Esophagus mucosa (tissue), 1 donor: ENCODE results near the gene RBP5. TPM values are rescaled to one million over a fixed set of nuclear protein-coding genes. Genes with fewer than 3 reads are reported as not detected.

Experiments used
- total RNA-seq: library from RNA; stranded (reverse); gene quantifications from one replicate; pipeline ENCODE4 v1.2.4, GENCODE V29; 2023
- donor health status: DM: yes; HTN: yes; CAD: no.

RBP5 gene
- total RNA-seq, 1 donor from 2014 or later, result 0.76 TPM

Other genes with a start within 250 kb of the RBP5 start
- gene LRRC23, start 224.1 kb downstream of the RBP5 start, total RNA-seq, result 3.2 TPM
- gene ENO2, start 214.3 kb downstream of the RBP5 start, total RNA-seq, result 3.7 TPM
- gene ATN1, start 200.9 kb downstream of the RBP5 start, total RNA-seq, result 29.1 TPM
- gene RNU7-1, start 185.1 kb downstream of the RBP5 start, total RNA-seq, result not detected
- gene C12orf57, start 184.9 kb downstream of the RBP5 start, total RNA-seq, result 84.0 TPM
- 17.8 TPM for gene PTPN6, start 177.5 kb downstream of the RBP5 start, total RNA-seq
- 221 TPM for gene PHB2, start 158.2 kb downstream of the RBP5 start, total RNA-seq
- gene EMG1, start 158.0 kb downstream of the RBP5 start, total RNA-seq, result 53.9 TPM
- gene LPCAT3, start 110.4 kb downstream of the RBP5 start, total RNA-seq, result 40.3 TPM
- gene C1S, start 68.2 kb downstream of the RBP5 start, total RNA-seq, result 36.5 TPM
- gene C1R, start 36.4 kb downstream of the RBP5 start, total RNA-seq, result 76.2 TPM
- gene C1RL, start 19.7 kb downstream of the RBP5 start, total RNA-seq, result 22.7 TPM
- 12.8 TPM for gene CLSTN3, start 1.5 kb upstream of the RBP5 start, total RNA-seq
- gene PEX5, start 60.8 kb upstream of the RBP5 start, total RNA-seq, result 21.6 TPM
- not detected for gene ACSM4, start 175.2 kb upstream of the RBP5 start, total RNA-seq